ENCODE data around the gene DNAJC30. TPM values are rescaled to one million over a fixed set of nuclear protein-coding genes. Genes with fewer than 3 reads are reported as not detected.
A peak's percentile ranks its signal among the peaks of the same experiment; 100 is the strongest.

Gene DNAJC30
- total RNA-seq, 1 donor from 2014 or later: 15.9 TPM

DNA sequence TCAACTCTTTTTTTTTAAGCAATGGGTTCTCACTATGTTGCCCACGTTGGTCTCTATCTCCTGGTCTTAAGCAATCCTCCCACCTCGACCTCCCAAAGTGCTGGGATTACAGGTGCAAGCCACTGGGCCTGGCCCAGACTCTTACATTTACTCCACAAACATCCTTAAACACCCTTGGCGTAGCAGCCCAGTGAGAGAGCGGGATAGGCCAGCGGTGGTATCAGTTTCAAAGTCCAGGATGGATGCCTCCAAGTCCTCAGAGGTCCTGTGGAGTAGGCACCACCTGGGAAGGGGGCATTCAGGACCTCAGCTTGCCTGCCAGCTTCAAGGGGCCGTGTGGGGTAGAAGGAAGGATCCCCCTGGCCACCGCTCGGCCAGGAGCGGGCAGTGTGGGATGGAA, 33.7 kb downstream of the DNAJC30 start:
- DNase-seq (ENCODE audit: low spot score): no peak

DNA sequence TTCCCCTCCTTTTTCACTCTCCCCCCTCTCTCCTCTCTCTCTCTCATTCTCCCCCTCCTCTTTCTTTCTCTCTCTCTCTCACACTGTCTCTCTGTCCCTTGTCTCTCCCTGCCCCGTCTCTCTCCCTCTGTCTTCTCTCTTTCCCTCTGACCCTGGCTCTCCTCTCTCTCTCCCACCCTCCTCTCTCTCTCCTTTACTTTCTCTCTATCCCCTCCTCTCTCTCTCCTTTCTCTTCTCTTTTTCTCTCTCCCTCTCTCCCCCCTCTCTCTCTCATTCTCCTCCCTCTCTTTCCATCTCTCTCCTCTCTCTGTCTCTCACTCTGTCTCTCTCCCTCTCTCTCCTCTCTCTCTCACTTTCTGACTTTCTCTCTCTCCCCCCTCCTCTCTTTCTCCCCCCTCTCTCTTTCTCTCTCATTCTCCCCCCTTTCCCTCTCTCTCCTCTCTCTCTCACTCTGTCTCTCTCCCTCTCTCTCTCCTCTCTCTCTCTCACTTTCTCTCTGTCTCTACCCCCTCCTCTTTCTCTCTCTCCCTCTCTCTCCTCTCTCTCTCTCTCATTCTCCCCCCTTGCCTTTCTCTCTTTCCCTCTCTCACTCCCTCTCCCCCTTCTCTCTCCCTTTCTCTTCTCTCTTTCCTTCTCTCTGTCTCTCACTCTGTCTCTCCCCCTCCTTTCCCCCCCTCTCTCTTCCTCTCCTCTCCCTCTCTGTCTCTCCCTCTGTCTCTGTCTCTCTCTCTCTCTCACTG, 34.5 kb downstream of the DNAJC30 start:
- no peak for DNase-seq (ENCODE audit: low spot score)

DNA sequence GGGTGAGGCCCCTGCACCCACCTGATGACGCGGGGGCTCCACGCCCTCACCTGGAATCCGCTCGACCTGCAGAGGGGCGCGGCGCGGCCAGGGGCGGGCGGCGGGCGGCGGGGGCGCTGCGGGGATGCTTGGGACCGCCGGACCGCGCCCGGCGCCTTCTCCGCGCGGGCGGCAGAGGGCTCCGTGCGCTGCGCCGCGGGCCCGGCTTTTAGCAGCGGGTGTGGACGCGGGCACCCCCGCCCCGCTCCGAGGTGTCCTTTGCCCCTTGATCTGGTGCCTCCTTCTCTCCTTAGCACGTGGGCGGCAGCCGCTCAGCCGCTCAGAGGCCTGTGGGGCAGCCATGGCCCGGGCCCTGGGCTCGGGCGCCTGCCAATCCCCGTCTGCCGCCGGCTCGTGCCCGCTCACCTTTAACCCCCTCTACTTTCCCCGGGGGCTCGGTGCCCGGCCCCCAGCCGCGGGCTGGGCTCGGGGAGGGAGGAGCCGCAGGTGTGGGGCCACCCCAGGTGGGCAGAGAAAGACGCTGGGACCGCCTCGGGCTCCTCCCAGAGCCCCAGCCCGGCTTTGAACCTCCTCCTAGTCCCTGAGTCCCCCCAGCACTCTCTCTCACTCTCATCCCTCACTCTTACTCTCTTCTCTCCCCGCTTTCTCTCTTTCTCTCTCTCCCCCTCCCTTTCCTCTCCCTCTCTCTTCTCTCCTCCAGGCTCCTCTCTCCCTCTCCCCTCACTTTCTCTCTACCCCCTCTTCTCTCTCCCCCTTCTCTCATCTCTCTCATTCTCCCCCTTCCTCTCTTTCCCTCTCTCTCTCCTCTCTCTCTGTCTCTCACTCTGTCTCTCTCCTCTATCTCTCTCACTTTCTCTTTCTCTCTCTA, 35.3 kb downstream of the DNAJC30 start:
- DNase-seq (ENCODE audit: low spot score): peak; percentile 47

DNA sequence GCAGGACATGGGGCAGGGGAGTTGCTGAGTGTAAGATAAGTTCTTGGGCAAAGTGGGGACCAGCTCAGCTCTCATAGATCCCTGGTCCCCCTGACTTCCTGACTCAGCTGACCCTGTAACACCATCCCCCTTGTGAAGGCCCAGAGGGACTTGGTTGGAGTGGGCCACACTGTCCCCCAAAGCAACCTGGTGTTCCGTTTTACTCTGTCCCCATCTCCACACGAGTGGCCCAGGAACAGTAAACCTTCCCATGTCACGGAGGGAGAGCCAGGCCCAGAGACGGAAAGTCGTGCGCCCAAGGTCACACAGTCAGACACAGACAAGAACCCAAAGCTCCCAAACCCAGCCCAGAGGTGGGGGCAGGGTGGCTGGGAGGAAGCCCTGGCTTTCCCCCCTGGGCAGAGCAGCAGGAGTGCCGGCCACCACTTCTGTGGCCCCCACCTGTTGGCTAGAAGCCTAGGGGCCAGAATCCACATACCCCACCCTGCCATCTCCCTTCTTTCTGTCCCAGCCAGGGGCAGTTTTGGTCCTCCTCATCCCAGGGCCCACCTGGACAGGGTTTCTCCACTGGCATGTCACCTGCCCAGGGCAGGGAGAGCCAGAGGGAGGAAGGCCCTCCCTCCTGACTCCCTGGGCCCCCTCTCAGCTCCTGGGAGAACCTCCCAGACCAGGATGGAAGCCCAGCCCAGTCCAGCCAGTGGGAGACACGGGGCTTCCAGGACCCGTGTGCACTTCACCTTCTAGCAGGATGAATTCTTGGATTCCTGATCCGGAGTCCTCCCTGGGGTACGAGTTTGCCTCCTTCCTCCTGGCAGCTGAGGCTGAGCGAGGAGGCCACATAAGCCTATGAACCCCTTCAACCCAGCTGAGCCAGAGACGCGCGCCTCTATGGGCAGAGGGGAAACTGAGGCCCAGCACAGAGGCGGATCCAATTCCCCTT, 36.2 kb downstream of the DNAJC30 start:
- no peak for DNase-seq (ENCODE audit: low spot score)

DNA sequence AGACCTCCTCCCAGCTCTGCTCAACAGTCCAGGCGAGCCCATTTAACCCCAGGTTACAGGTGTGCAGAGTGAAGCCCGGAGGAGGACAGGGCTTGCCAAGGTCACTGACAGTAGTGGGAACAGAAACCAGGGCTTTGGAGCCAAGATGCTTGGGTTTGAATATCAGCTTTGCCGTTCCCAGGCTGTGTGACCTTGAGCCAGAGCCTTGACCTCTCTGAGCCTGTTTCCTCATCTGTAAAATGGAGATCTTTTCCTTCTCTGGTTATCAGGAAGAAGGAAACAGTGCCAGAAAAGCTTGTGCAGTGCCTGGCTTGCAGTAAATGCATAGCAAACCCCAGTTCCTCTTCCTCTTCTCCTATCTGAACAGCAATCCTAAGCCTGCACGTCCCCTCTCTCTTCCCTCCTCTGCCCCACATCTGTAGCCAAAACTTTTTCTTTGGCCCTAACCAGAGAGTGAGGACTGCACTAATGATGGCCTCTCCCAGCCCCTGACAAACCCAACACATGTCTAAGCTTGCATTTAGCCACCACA, 37.5 kb downstream of the DNAJC30 start:
- DNase-seq (ENCODE audit: low spot score): no peak

DNA sequence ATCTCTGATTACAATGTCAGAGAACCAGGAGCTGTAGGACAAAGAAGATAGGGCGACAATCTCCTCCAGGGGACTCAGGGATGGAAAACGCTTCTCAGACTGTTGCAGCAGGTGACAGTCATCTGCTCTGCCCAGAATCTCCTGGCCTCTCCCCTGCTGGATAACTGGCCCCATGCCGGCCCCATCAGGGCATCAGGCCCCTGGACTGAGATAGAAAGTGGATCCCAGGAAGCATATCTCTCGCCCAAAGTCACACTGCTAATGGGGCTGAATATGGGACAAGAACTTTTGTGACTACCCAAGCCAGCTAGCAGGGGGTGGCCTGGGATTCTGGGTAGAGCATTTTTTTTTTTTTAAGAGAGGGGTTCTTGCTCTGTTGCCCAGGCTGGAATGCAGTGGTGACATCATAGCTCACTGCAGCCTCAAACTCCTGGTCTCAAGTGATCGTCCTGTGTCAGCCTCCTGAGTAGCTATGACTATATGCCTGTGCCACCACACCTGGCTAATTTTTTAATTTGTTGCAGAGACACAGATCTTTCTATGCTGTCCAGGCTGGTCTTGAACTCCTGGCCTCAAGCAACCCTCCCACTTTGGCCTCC, 38.5 kb downstream of the DNAJC30 start:
- DNase-seq (ENCODE audit: low spot score): no peak

DNA sequence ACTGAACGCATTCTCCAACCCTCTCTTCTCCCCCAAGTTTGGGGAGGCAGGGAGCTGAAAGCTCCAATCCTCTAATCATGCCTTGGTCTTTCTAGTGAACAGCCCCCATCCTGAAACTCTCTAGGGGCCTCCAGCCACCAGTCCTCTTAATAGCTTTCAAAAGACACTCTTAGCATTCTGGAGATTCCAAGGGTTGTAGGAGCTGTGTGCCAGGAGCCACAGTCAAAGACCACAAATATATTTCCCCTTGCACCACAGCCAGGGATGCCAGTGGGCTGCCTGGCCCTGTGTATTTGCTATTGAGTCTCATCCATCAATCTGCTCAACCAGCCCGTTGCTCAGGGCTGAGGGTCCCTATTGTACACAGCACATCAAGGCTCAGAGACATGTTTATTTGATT, 40.4 kb downstream of the DNAJC30 start:
- DNase-seq (ENCODE audit: low spot score): no peak

DNA sequence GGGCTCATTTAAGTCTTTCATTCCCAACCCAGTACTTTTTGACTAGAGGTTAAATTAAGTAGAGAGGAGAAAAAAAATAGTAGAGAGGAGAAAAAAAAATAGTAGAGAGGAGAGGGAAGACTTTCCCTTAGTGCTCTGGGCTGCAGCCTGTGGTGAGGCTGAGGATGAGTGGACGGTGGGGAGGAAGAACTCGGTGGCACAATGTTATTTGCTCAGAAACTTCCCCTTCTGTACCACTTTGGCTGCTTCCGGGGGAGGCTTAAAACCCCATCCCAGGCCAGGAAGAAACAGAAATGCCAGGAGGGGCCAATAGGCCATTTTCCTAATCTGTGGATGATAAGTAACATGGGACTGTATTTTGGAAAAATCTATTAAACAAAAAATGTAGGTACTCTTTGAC, 44.3 kb downstream of the DNAJC30 start:
- no peak for DNase-seq (ENCODE audit: low spot score)

DNA sequence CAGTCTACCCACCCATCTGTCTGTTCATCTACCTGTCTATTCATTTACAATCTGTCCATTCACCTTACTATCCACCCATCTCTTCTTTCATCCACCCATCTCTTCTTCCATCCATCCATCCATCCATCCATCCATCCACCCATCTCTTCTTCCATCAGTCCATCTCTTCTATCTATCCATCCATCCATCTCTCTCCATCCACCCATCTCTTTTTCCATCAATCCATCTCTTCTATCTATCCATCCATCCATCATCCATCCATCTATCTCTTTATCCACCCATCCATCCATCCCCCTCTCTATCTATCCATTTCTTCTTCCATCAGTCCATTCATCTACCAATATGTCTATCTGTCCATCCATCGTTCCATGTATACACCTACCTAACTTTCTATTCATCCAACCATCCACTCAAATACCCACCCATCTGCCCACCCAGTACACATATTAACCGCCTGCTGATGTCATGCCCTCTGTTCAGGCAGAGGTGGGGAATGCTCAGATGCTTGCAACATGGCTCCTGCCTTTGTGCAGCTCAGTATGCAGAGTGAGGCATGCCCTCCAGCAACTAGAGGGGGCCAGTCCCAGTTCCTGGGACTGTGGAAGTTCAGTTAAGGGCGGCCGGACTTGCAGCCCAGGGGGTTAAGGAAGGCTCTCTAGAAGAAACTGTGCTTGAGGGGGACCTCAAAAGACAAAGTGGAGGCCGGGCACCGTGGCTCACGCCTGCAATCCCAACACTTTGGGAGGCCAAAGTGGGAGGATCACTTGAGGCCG, 47.6 kb downstream of the DNAJC30 start:
- DNase-seq (ENCODE audit: low spot score): no peak

DNA sequence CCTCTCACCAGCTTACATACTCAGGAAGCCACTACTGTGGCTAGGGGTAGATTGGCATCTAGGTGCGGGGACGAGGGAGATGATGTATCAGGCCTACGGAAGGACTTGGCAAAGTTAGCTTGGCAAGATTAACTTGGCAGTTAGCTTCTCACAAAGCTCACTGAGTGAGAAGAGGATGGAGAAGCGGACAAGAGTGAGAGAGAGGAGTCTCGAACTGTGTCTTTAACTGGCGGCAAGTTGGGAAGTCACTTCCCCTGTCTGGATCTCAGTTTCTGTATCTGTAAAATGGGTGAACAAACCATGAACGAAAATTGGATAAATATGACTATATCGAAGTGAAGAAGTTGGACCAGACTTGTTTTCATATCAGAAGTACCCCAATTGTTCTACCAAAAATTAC, 49.4 kb downstream of the DNAJC30 start:
- DNase-seq (ENCODE audit: low spot score): no peak

DNA sequence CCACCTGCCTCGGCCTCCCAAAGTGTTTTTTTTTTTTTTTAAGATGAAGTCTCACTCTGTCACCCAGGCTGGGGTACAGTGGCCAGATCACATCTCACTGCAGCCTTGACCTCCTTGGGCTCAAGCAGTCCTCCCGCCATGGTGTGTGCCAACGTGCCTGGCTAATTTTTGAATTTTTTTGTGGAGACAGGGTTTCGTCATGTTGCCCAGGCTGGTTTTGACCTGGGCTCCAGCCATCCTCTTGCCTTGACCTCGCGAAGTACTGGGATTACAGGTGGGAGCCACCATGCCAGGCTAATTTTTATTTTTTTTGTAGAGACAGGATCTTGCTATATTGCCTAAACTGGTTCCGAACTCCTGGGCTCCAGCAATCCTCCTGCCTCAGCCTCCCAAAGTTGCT, 49.9 kb downstream of the DNAJC30 start:
- DNase-seq (ENCODE audit: low spot score): no peak

DNA sequence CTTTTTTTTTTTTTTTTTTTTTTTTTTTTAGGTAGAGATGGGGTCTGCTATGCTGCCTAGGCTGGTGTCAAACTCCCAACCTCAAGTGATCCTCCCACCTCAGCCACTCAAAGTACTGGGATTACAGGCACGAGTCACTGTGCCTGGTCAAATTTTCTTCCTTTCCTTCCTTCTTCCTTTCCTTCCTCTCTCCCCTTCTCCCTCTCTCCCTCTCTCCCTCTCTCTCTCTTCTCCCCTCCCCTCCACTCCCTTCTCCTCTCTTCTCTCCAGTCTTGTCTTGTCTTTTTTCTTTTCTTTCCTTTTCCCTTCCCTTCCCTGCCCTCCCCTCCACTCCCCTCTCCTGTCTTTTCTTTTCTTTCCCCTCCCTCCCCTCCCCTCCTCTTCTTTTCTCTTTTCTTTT, 51.7 kb downstream of the DNAJC30 start:
- DNase-seq (ENCODE audit: low spot score): no peak

Other genes starting within 250 kb of the DNAJC30 start
- 0.29 TPM for gene FZD9, start 249.7 kb downstream of the DNAJC30 start, total RNA-seq
- 50.7 TPM for gene BAZ1B, start 161.2 kb downstream of the DNAJC30 start, total RNA-seq
- 57.7 TPM for gene BCL7B, start 125.8 kb downstream of the DNAJC30 start, total RNA-seq
- gene TBL2, start 104.9 kb downstream of the DNAJC30 start, total RNA-seq: 39.2 TPM
- gene MLXIPL, start 58.9 kb downstream of the DNAJC30 start, total RNA-seq: 117 TPM
- gene VPS37D, start 15.6 kb downstream of the DNAJC30 start, total RNA-seq: 13.5 TPM
- 57.6 TPM for gene BUD23, start 144 bp upstream of the DNAJC30 start, total RNA-seq
- 33.8 TPM for gene STX1A, start 36.2 kb upstream of the DNAJC30 start, total RNA-seq
- 55.8 TPM for gene ABHD11, start 55.3 kb upstream of the DNAJC30 start, total RNA-seq
- gene CLDN3, start 86.8 kb upstream of the DNAJC30 start, total RNA-seq: 129 TPM
- gene CLDN4, start 147.5 kb upstream of the DNAJC30 start, total RNA-seq: 201 TPM
- gene METTL27, start 159.1 kb upstream of the DNAJC30 start, total RNA-seq: 3.1 TPM
- gene TMEM270, start 177.7 kb upstream of the DNAJC30 start, total RNA-seq: not detected